ENCODE results near the gene CDK13. TPM values are rescaled to one million over a fixed set of nuclear protein-coding genes. Genes with fewer than 3 reads are reported as not detected.

CDK13 gene
- polyA plus RNA-seq, 2 donors = 17.1 to 23.4 TPM

DNA sequence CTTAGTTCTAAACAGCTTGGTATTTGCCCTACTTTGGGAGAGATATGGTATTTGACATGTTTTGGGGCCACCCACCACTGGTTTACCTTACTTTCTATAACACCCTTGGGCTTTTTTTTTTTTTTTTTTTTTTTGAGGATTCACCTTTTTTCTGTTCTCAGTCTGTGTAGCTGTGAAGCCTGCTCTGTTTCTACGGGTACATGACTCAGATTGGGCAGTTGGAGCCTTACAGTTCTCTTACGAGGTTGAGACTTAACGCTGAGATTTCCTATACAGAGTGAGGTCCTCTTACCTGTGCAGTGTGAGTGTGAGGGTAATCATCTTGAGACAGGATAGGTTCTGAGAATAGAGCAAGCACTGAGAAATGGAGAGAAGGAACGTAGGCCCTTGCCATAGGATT lies 77.5 kb downstream of the CDK13 start:
- Histone ChIP-seq H3K27me3 (ENCODE audit: control insufficient read depth in 1 of 2, insufficient read depth in 2 of 2, low read length in 2 of 2) (no peaks in the 10 kb centered on the region), H3K4me3 (ENCODE audit: low read depth in 1 of 2, low read length in 2 of 2) (no peak overlapping the region), H3K9me3 (ENCODE audit: control insufficient read depth in 2 of 2, insufficient read depth in 1 of 2, low read depth in 1 of 2, low read length in 1 of 2) (no peaks in the 10 kb centered on the region), H3K4me1 (ENCODE audit: control insufficient read depth in 2 of 2, insufficient read depth in 2 of 2, low read length in 1 of 2) (no peaks in the 10 kb centered on the region), H3K27ac (ENCODE audit: low read depth in 2 of 2, low read length in 1 of 2) (no peak overlapping the region), H3K36me3 (ENCODE audit: control insufficient read depth in 2 of 2, insufficient read depth in 2 of 2, low read length in 1 of 2) (no peaks in the 10 kb centered on the region)
- whole genome bisulfite sequencing, 2 donors = 91% methylated on average over 4 of the region's 4 CpGs

- no peaks in the 10 kb centered on the region for H3K9me3 ChIP-seq (ENCODE audit: control insufficient read depth in 2 of 2, insufficient read depth in 1 of 2, low read depth in 1 of 2, low read length in 1 of 2)
- H3K27me3 ChIP-seq (ENCODE audit: control insufficient read depth in 1 of 2, insufficient read depth in 2 of 2, low read length in 2 of 2) = no peaks in the 10 kb centered on the region
- WGBS, 2 donors = 81 to 85% methylated on average over 1 of the region's 1 CpG
- peaks cover 0 to 2% of the 10 kb centered on the region in 2 donors for H3K36me3 ChIP-seq (ENCODE audit: control insufficient read depth in 2 of 2, insufficient read depth in 2 of 2, low read length in 1 of 2)
- no peaks in the 10 kb centered on the region for H3K4me1 ChIP-seq (ENCODE audit: control insufficient read depth in 2 of 2, insufficient read depth in 2 of 2, low read length in 1 of 2)
- H3K27ac ChIP-seq (ENCODE audit: low read depth in 2 of 2, low read length in 1 of 2) = no peak overlapping the region
- H3K4me3 ChIP-seq (ENCODE audit: low read depth in 1 of 2, low read length in 2 of 2) = no peak overlapping the region
These were observed 83.8 kb downstream of the CDK13 start for GRCh38 chr7:40033826-40034225.

- Histone ChIP-seq H3K4me3 (ENCODE audit: low read depth in 1 of 2, low read length in 2 of 2) (no peak overlapping the region), H3K27me3 (ENCODE audit: control insufficient read depth in 1 of 2, insufficient read depth in 2 of 2, low read length in 2 of 2) (no peaks in the 10 kb centered on the region), H3K4me1 (ENCODE audit: control insufficient read depth in 2 of 2, insufficient read depth in 2 of 2, low read length in 1 of 2) (no peaks in the 10 kb centered on the region), H3K9me3 (ENCODE audit: control insufficient read depth in 2 of 2, insufficient read depth in 1 of 2, low read depth in 1 of 2, low read length in 1 of 2) (no peaks in the 10 kb centered on the region), H3K27ac (ENCODE audit: low read depth in 2 of 2, low read length in 1 of 2) (no peak overlapping the region), H3K36me3 (ENCODE audit: control insufficient read depth in 2 of 2, insufficient read depth in 2 of 2, low read length in 1 of 2) (no peaks in the 10 kb centered on the region)
- WGBS, 2 donors = 76 to 91% methylated on average over 2 of the region's 2 CpGs
These were observed 91.4 kb downstream of the CDK13 start for GRCh38 chr7:40041456-40041855.

DNA sequence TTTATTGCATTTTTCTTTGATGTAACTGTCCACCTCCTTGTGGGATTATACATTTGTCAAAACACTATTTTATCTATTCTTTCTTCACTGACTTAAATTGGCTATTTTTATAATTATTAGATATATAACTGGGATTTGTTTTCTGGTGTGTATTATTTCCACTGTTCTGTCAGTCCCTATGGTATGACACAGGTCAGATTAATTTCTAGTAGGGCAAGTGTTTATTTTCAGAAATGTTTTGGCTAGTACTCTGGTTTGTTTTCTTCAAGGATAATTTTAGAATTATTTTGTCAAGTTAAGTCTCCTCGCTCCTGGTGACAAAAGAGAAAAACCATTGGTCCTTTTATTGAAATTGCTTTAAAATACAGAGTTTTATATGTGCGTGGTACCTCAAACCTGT lies 93.1 kb downstream of the CDK13 start:
- Histone ChIP-seq H3K27me3 (ENCODE audit: control insufficient read depth in 1 of 2, insufficient read depth in 2 of 2, low read length in 2 of 2) (no peaks in the 10 kb centered on the region), H3K4me3 (ENCODE audit: low read depth in 1 of 2, low read length in 2 of 2) (no peak overlapping the region), H3K9me3 (ENCODE audit: control insufficient read depth in 2 of 2, insufficient read depth in 1 of 2, low read depth in 1 of 2, low read length in 1 of 2) (no peaks in the 10 kb centered on the region), H3K4me1 (ENCODE audit: control insufficient read depth in 2 of 2, insufficient read depth in 2 of 2, low read length in 1 of 2) (no peaks in the 10 kb centered on the region), H3K27ac (ENCODE audit: low read depth in 2 of 2, low read length in 1 of 2) (no peak overlapping the region), H3K36me3 (ENCODE audit: control insufficient read depth in 2 of 2, insufficient read depth in 2 of 2, low read length in 1 of 2) (no peaks in the 10 kb centered on the region)
- WGBS, 2 donors = 92 to 94% methylated on average over 2 of the region's 2 CpGs

DNA sequence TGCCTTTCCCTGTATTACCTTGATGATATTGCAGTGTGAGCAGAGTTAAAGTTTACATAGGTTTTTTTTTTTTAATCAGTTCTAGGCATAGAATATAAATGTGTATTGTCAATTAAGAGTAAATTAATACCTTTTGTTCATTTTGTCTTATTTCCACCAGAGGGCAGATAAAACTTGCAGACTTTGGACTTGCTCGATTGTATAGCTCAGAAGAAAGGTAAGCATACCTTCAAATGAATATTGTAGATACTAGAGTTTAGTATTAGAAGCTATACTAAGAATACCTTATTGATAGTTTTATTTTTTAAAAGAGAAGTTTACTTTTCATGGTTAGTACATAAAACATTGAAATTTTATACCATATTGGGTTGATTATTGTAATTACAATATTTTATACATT lies 97.6 kb downstream of the CDK13 start:
- Histone ChIP-seq H3K4me1 (ENCODE audit: control insufficient read depth in 2 of 2, insufficient read depth in 2 of 2, low read length in 1 of 2) (no peaks in the 10 kb centered on the region), H3K27ac (ENCODE audit: low read depth in 2 of 2, low read length in 1 of 2) (no peak overlapping the region), H3K4me3 (ENCODE audit: low read depth in 1 of 2, low read length in 2 of 2) (no peak overlapping the region), H3K9me3 (ENCODE audit: control insufficient read depth in 2 of 2, insufficient read depth in 1 of 2, low read depth in 1 of 2, low read length in 1 of 2) (no peaks in the 10 kb centered on the region), H3K36me3 (ENCODE audit: control insufficient read depth in 2 of 2, insufficient read depth in 2 of 2, low read length in 1 of 2) (no peaks in the 10 kb centered on the region), H3K27me3 (ENCODE audit: control insufficient read depth in 1 of 2, insufficient read depth in 2 of 2, low read length in 2 of 2) (no peaks in the 10 kb centered on the region)
- WGBS, 2 donors = 56 to 60% methylated on average over 1 of the region's 1 CpG

GRCh38 chr7:40057292-40057691 lies 107.2 kb downstream of the CDK13 start:
- Histone ChIP-seq H3K36me3 (ENCODE audit: control insufficient read depth in 2 of 2, insufficient read depth in 2 of 2, low read length in 1 of 2) (no peaks in the 10 kb centered on the region), H3K27ac (ENCODE audit: low read depth in 2 of 2, low read length in 1 of 2) (no peak overlapping the region), H3K9me3 (ENCODE audit: control insufficient read depth in 2 of 2, insufficient read depth in 1 of 2, low read depth in 1 of 2, low read length in 1 of 2) (no peaks in the 10 kb centered on the region), H3K4me3 (ENCODE audit: low read depth in 1 of 2, low read length in 2 of 2) (no peak overlapping the region), H3K27me3 (ENCODE audit: control insufficient read depth in 1 of 2, insufficient read depth in 2 of 2, low read length in 2 of 2) (no peaks in the 10 kb centered on the region), H3K4me1 (ENCODE audit: control insufficient read depth in 2 of 2, insufficient read depth in 2 of 2, low read length in 1 of 2) (no peaks in the 10 kb centered on the region)
- WGBS, 2 donors = 24 to 26% methylated on average over 2 of the region's 2 CpGs

- Histone ChIP-seq H3K9me3 (ENCODE audit: control insufficient read depth in 2 of 2, insufficient read depth in 1 of 2, low read depth in 1 of 2, low read length in 1 of 2) (no peaks in the 10 kb centered on the region), H3K4me3 (ENCODE audit: low read depth in 1 of 2, low read length in 2 of 2) (no peak overlapping the region), H3K27ac (ENCODE audit: low read depth in 2 of 2, low read length in 1 of 2) (no peak overlapping the region), H3K27me3 (ENCODE audit: control insufficient read depth in 1 of 2, insufficient read depth in 2 of 2, low read length in 2 of 2) (no peaks in the 10 kb centered on the region), H3K36me3 (ENCODE audit: control insufficient read depth in 2 of 2, insufficient read depth in 2 of 2, low read length in 1 of 2) (no peaks in the 10 kb centered on the region), H3K4me1 (ENCODE audit: control insufficient read depth in 2 of 2, insufficient read depth in 2 of 2, low read length in 1 of 2) (no peaks in the 10 kb centered on the region)
- WGBS, 2 donors = 34 to 61% methylated on average over 2 of the region's 2 CpGs
These were observed 108.0 kb downstream of the CDK13 start for GRCh38 chr7:40058026-40058425.

GRCh38 chr7:40058636-40059035 lies 108.6 kb downstream of the CDK13 start:
- H3K9me3 ChIP-seq (ENCODE audit: control insufficient read depth in 2 of 2, insufficient read depth in 1 of 2, low read depth in 1 of 2, low read length in 1 of 2) = no peaks in the 10 kb centered on the region
- H3K4me1 ChIP-seq (ENCODE audit: control insufficient read depth in 2 of 2, insufficient read depth in 2 of 2, low read length in 1 of 2) = no peaks in the 10 kb centered on the region
- no peak overlapping the region for H3K27ac ChIP-seq (ENCODE audit: low read depth in 2 of 2, low read length in 1 of 2)
- H3K27me3 ChIP-seq (ENCODE audit: control insufficient read depth in 1 of 2, insufficient read depth in 2 of 2, low read length in 2 of 2) = no peaks in the 10 kb centered on the region
- no peak overlapping the region for H3K4me3 ChIP-seq (ENCODE audit: low read depth in 1 of 2, low read length in 2 of 2)
- no peaks in the 10 kb centered on the region for H3K36me3 ChIP-seq (ENCODE audit: control insufficient read depth in 2 of 2, insufficient read depth in 2 of 2, low read length in 1 of 2)

DNA sequence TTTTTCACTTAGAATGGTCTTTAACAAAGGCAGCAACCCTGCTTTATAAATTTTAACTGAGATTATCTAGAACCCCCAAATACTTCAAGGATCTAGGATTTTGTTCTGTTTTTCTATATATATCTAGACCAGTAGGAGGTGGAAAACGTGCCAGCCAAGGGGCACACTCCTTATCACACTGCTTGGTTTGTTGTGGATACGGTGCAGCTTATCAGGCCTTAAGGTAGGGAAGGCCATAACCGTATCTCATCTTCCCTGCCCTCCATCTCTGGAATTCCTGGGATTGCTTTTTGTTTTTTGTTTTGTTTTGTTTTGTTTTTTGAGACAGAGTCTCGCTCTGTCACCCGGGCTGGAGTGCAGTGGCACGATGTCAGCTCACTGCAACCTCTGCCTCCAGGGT lies 109.0 kb downstream of the CDK13 start:
- no peak overlapping the region for H3K27ac ChIP-seq (ENCODE audit: low read depth in 2 of 2, low read length in 1 of 2)
- no peaks in the 10 kb centered on the region for H3K36me3 ChIP-seq (ENCODE audit: control insufficient read depth in 2 of 2, insufficient read depth in 2 of 2, low read length in 1 of 2)
- H3K4me3 ChIP-seq (ENCODE audit: low read depth in 1 of 2, low read length in 2 of 2) = no peak overlapping the region
- 85 to 92% methylated on average over 6 of the region's 6 CpGs for WGBS, 2 donors
- H3K9me3 ChIP-seq (ENCODE audit: control insufficient read depth in 2 of 2, insufficient read depth in 1 of 2, low read depth in 1 of 2, low read length in 1 of 2) = no peaks in the 10 kb centered on the region
- H3K4me1 ChIP-seq (ENCODE audit: control insufficient read depth in 2 of 2, insufficient read depth in 2 of 2, low read length in 1 of 2) = no peaks in the 10 kb centered on the region
- H3K27me3 ChIP-seq (ENCODE audit: control insufficient read depth in 1 of 2, insufficient read depth in 2 of 2, low read length in 2 of 2) = no peaks in the 10 kb centered on the region

- H3K4me1 ChIP-seq (ENCODE audit: control insufficient read depth in 2 of 2, insufficient read depth in 2 of 2, low read length in 1 of 2) = no peaks in the 10 kb centered on the region
- no peak overlapping the region for H3K27ac ChIP-seq (ENCODE audit: low read depth in 2 of 2, low read length in 1 of 2)
- no peak overlapping the region for H3K4me3 ChIP-seq (ENCODE audit: low read depth in 1 of 2, low read length in 2 of 2)
- no peaks in the 10 kb centered on the region for H3K36me3 ChIP-seq (ENCODE audit: control insufficient read depth in 2 of 2, insufficient read depth in 2 of 2, low read length in 1 of 2)
- H3K27me3 ChIP-seq (ENCODE audit: control insufficient read depth in 1 of 2, insufficient read depth in 2 of 2, low read length in 2 of 2) = no peaks in the 10 kb centered on the region
- 97 to 99% methylated on average over 5 of the region's 5 CpGs for WGBS, 2 donors
- H3K9me3 ChIP-seq (ENCODE audit: control insufficient read depth in 2 of 2, insufficient read depth in 1 of 2, low read depth in 1 of 2, low read length in 1 of 2) = no peaks in the 10 kb centered on the region
These were observed 122.2 kb downstream of the CDK13 start for GRCh38 chr7:40072268-40072667.

All from esophagus (tissue), 2 donors.